ENCODE data around the gene MAPK10. TPM values are rescaled to one million over a fixed set of nuclear protein-coding genes. Genes with fewer than 3 reads are reported as not detected.

The MAPK10 gene
- total RNA-seq, 1 experiment from 2014 or later = 6.8 TPM

DNA sequence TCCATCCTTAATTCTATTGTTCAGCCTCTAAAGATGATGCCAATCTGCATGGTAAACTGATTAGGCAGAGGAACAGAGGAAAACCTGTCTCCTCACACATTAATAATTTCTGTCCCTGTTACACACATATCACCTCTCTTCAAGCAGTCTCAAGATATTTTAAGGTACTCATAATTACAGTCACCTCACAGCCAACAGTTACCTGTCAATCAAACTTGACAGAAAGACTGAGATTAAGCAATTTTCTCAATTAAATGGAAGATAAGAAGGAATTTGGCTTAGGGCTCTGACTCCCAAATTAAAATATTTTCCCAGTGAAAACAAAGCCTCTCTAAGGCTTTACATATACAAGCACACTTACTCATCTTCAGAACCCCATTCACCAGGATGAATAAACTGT lies 85.2 kb downstream of the MAPK10 start:
- no peaks in the 10 kb centered on the region for H3K27me3 ChIP-seq (replicated peaks; ENCODE audit: insufficient read depth, low read depth, low read length, poor library complexity)
- ChIA-PET CTCF (no interaction called here), POLR2A (ENCODE audit: low non-redundant PET) (no interaction called here)
- H3K36me3 ChIP-seq (ENCODE audit: insufficient read depth, low read length, poor library complexity, severe bottlenecking) = no peaks in the 10 kb centered on the region
- H3K4me1 ChIP-seq (ENCODE audit: insufficient read depth, low read length, poor library complexity, severe bottlenecking) = no peaks in the 10 kb centered on the region
- no TSS peak for BruUV-seq (replicated peaks)
- H3K27ac ChIP-seq (ENCODE audit: low read depth, low read length, poor library complexity, severe bottlenecking) = no peak overlapping the region
- TF ChIP-seq, protein P1, sequence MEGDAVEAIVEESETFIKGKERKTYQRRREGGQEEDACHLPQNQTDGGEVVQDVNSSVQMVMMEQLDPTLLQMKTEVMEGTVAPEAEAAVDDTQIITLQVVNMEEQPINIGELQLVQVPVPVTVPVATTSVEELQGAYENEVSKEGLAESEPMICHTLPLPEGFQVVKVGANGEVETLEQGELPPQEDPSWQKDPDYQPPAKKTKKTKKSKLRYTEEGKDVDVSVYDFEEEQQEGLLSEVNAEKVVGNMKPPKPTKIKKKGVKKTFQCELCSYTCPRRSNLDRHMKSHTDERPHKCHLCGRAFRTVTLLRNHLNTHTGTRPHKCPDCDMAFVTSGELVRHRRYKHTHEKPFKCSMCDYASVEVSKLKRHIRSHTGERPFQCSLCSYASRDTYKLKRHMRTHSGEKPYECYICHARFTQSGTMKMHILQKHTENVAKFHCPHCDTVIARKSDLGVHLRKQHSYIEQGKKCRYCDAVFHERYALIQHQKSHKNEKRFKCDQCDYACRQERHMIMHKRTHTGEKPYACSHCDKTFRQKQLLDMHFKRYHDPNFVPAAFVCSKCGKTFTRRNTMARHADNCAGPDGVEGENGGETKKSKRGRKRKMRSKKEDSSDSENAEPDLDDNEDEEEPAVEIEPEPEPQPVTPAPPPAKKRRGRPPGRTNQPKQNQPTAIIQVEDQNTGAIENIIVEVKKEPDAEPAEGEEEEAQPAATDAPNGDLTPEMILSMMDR (conservative IDR thresholded peaks at IDR 0.05; ENCODE audit: low read depth, low read length) = no peak
- no peak for TF ChIP-seq EZH2 (IDR thresholded peaks at IDR 0.05; ENCODE audit: borderline replicate concordance, low read depth, low read length, poor library complexity, severe bottlenecking)
- no peak overlapping the region for H3K4me3 ChIP-seq (ENCODE audit: low read depth, low read length, poor library complexity, severe bottlenecking)
- DNase-seq (ENCODE audit: low spot score) = no peak
- intact Hi-C loops (cut with micrococcal nuclease; ENCODE audit: unreplicated experiment) = no loop called here
- H3K9me3 ChIP-seq (ENCODE audit: low read depth, low read length, poor library complexity, severe bottlenecking) = no peaks in the 10 kb centered on the region

DNA sequence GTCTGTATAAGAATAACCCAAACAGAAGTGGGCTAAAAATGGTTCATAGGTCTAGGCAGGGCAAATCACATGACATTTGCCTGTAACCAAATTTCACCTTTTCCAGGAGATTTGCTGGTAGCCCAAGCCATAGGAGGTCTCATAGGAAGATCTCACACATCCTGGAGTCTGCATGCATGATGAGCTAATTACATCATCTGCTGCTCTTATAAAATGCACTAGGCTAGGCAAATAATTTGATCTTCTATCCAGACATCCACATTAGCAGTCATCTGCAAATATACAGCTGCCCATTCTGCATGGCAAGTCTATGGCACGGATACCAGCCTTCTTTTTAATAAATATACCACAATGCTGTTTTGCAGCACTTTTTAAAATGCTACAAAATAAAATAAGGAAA lies 87.2 kb downstream of the MAPK10 start:
- H3K27me3 ChIP-seq (replicated peaks; ENCODE audit: insufficient read depth, low read depth, low read length, poor library complexity) = no peaks in the 10 kb centered on the region
- ChIA-PET POLR2A (ENCODE audit: low non-redundant PET) (no interaction called here), CTCF (no interaction called here)
- H3K4me3 ChIP-seq (ENCODE audit: low read depth, low read length, poor library complexity, severe bottlenecking) = no peak overlapping the region
- no peak overlapping the region for H3K27ac ChIP-seq (ENCODE audit: low read depth, low read length, poor library complexity, severe bottlenecking)
- TF ChIP-seq, protein P1 (conservative IDR thresholded peaks at IDR 0.05; ENCODE audit: low read depth, low read length) = no peak
- no peak for TF ChIP-seq EZH2 (IDR thresholded peaks at IDR 0.05; ENCODE audit: borderline replicate concordance, low read depth, low read length, poor library complexity, severe bottlenecking)
- no peaks in the 10 kb centered on the region for H3K36me3 ChIP-seq (ENCODE audit: insufficient read depth, low read length, poor library complexity, severe bottlenecking)
- BruUV-seq (replicated peaks) = no TSS peak
- H3K9me3 ChIP-seq (ENCODE audit: low read depth, low read length, poor library complexity, severe bottlenecking) = no peaks in the 10 kb centered on the region
- intact Hi-C loops (cut with micrococcal nuclease; ENCODE audit: unreplicated experiment) = no loop called here
- DNase-seq (ENCODE audit: low spot score) = no peak
- H3K4me1 ChIP-seq (ENCODE audit: insufficient read depth, low read length, poor library complexity, severe bottlenecking) = no peaks in the 10 kb centered on the region

DNA sequence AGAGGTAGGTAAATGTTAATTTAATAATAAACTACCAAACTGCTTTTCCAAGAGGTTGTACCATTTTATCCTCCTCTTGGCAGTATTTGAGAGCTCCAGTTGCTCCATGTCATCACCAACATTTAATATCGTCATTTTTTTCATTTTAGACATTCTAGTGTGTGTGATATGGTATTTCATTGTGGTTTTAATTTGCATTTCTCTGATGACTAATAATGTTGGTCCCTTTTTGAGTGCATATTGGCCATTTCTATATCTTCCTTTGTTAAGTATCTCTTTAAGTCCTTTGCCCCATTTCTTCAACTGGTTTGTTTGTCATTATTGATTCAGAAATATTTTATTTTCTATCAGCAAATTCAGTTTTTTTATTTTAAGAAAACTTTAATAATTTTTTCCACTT lies 88.8 kb downstream of the MAPK10 start:
- no peak for DNase-seq (ENCODE audit: low spot score)
- Histone ChIP-seq H3K27ac (ENCODE audit: low read depth, low read length, poor library complexity, severe bottlenecking) (no peak overlapping the region), H3K9me3 (ENCODE audit: low read depth, low read length, poor library complexity, severe bottlenecking) (no peaks in the 10 kb centered on the region), H3K27me3 (replicated peaks; ENCODE audit: insufficient read depth, low read depth, low read length, poor library complexity) (no peaks in the 10 kb centered on the region), H3K4me1 (ENCODE audit: insufficient read depth, low read length, poor library complexity, severe bottlenecking) (no peaks in the 10 kb centered on the region), H3K4me3 (ENCODE audit: low read depth, low read length, poor library complexity, severe bottlenecking) (no peak overlapping the region), H3K36me3 (ENCODE audit: insufficient read depth, low read length, poor library complexity, severe bottlenecking) (no peaks in the 10 kb centered on the region)
- BruUV-seq (replicated peaks) = no TSS peak
- ChIA-PET CTCF (no interaction called here), POLR2A (ENCODE audit: low non-redundant PET) (no interaction called here)
- intact Hi-C loops (cut with micrococcal nuclease; ENCODE audit: unreplicated experiment) = no loop called here
- no peak for TF ChIP-seq EZH2 (IDR thresholded peaks at IDR 0.05; ENCODE audit: borderline replicate concordance, low read depth, low read length, poor library complexity, severe bottlenecking)
- TF ChIP-seq, protein P1 (conservative IDR thresholded peaks at IDR 0.05; ENCODE audit: low read depth, low read length) = no peak
